A673 (cell line): ENCODE measurements around the gene TTL. TPM values are rescaled to one million over a fixed set of nuclear protein-coding genes. Genes with fewer than 3 reads are reported as not detected.
"Not testable (repeated sequence)": the region's sequence is repeated elsewhere in the genome, so short reads cannot be mapped to it uniquely, and the experiment has no call there.

Experiments used
- BruUV-seq: library from RNA; stranded (reverse); fragments of 400-500 nt; replicated peaks from 2 replicates; lab custom pipeline; 2021; lab: Mats Ljungman, UMichigan
- CTCF ChIA-PET: fragments of 300-600 bp; sonication (Branson Sonifier 250); formaldehyde crosslinking; loops from one replicate; lab custom pipeline; 2022; ENCODE audit warnings: antibody characterized with exemption; lab: Charles Lee
- POLR2A ChIA-PET: fragments of 300-600 bp; sonication (Branson Sonifier 250); formaldehyde crosslinking; loops from one replicate; lab custom pipeline; 2022; ENCODE audit warnings: antibody characterized with exemption; ENCODE audit not compliant: low non-redundant PET; lab: Charles Lee
- DNase-seq: peaks from one replicate; pipeline ENCODE4 v3.0.0-alpha.2; 2015; ENCODE audit warnings: low spot score
- H3K27ac ChIP-seq: fragments of 200-600 bp; sonication (generic); 2 replicates; pipeline ENCODE4 v1.5.1; 2016; ENCODE audit warnings: mixed run types, low read depth, mild to moderate bottlenecking, mixed read lengths, antibody characterized with exemption, low read length; ENCODE audit not compliant: poor library complexity, severe bottlenecking
- H3K27me3 ChIP-seq: fragments of 200-600 bp; sonication (generic); replicated peaks from 2 replicates; pipeline ENCODE4 v1.6.1; 2017; ENCODE audit warnings: mixed run types, low read depth, mild to moderate bottlenecking, mixed read lengths, antibody characterized with exemption, low read length; ENCODE audit not compliant: insufficient read depth, poor library complexity
- H3K36me3 ChIP-seq: fragments of 200-600 bp; sonication (generic); 2 replicates; pipeline ENCODE4 v1.6.1; 2016; ENCODE audit warnings: mixed run types, mild to moderate bottlenecking, mixed read lengths, antibody characterized with exemption, low read length; ENCODE audit not compliant: insufficient read depth, poor library complexity, severe bottlenecking
- H3K4me1 ChIP-seq: fragments of 200-600 bp; sonication (generic); 2 replicates; pipeline ENCODE4 v1.6.1; 2017; ENCODE audit warnings: mixed run types, mild to moderate bottlenecking, mixed read lengths, antibody characterized with exemption, low read length; ENCODE audit not compliant: insufficient read depth, poor library complexity, severe bottlenecking
- H3K4me3 ChIP-seq: fragments of 200-600 bp; sonication (generic); 2 replicates; pipeline ENCODE4 v1.5.1; 2016; ENCODE audit warnings: low read depth, mixed run types, mild to moderate bottlenecking, mixed read lengths, low read length; ENCODE audit not compliant: poor library complexity, severe bottlenecking
- H3K9me3 ChIP-seq: fragments of 200-600 bp; sonication (generic); 2 replicates; pipeline ENCODE4 v1.6.1; 2016; ENCODE audit warnings: mixed run types, low read depth, mild to moderate bottlenecking, mixed read lengths, antibody characterized with exemption, low read length; ENCODE audit not compliant: poor library complexity, severe bottlenecking
- CTCF ChIP-seq: fragments of 300-800, 200-600 bp; sonication (generic); conservative IDR thresholded peaks from 2 replicates; pipeline ENCODE4 v1.5.1; 2017; ENCODE audit warnings: low read depth, mild to moderate bottlenecking, antibody characterized with exemption, low read length, moderate library complexity, mixed read lengths
- EZH2 ChIP-seq: fragments of 200-600 bp; sonication (generic); IDR thresholded peaks from 2 replicates; pipeline ENCODE4 v1.6.1; 2017; ENCODE audit warnings: borderline replicate concordance, low read depth, mild to moderate bottlenecking, mixed read lengths, antibody characterized with exemption, low read length; ENCODE audit not compliant: poor library complexity, severe bottlenecking
- intact Hi-C: fragments of 100-400 bp; cut with micrococcal nuclease; formaldehyde crosslinking; loops from one replicate; pipeline ENCODE4 v1.10.0; 2022; ENCODE audit not compliant: unreplicated experiment
- total RNA-seq: library from RNA; stranded (reverse); gene quantifications from 2 replicates; pipeline ENCODE4 v1.2.3, GENCODE V29; 2021

Gene TTL
- total RNA-seq, 1 experiment from 2014 or later = 146 TPM

- no peak overlapping the region for H3K4me3 ChIP-seq
- BruUV-seq = no TSS peak
- no peak for DNase-seq
- ChIA-PET POLR2A (no interaction called here), CTCF (no interaction called here)
- H3K4me1 ChIP-seq = peaks cover 6% of the 10 kb centered on the region
- no peak overlapping the region for H3K27ac ChIP-seq
- no peaks in the 10 kb centered on the region for H3K27me3 ChIP-seq
- no peaks in the 10 kb centered on the region for H3K9me3 ChIP-seq
- intact Hi-C loops = no loop called here
- peaks cover 26% of the 10 kb centered on the region for H3K36me3 ChIP-seq
- TF ChIP-seq EZH2 (no peak), CTCF (no peak)
Measured at GRCh38 chr2:112534826-112535225, 52.9 kb downstream of the TTL start.

- CTCF ChIA-PET, H3K9me3 ChIP-seq, POLR2A ChIA-PET, H3K4me3 ChIP-seq, H3K4me1 ChIP-seq, BruUV-seq, DNase-seq, intact Hi-C loops, H3K27me3 ChIP-seq, H3K27ac ChIP-seq: not testable (repeated sequence)
- H3K36me3 ChIP-seq = peaks cover 10% of the 10 kb centered on the region
Measured at GRCh38 chr2:112536665-112537064, 54.7 kb downstream of the TTL start.

GRCh38 chr2:112539306-112539705 is 57.4 kb downstream of the TTL start:
- CTCF ChIA-PET = no interaction called here

More at GRCh38 chr2:112539306-112539705, 57.4 kb downstream of the TTL start:
- no peak for DNase-seq
- Histone ChIP-seq H3K4me1 (peaks cover 7% of the 10 kb centered on the region), H3K27me3 (no peaks in the 10 kb centered on the region), H3K9me3 (no peaks in the 10 kb centered on the region), H3K27ac (no peak overlapping the region), H3K4me3 (no peak overlapping the region), H3K36me3 (no peaks in the 10 kb centered on the region)
- POLR2A ChIA-PET = no interaction called here
- TF ChIP-seq EZH2 = no peak
- TF ChIP-seq CTCF = no peak
- intact Hi-C loops = no loop called here
- no TSS peak for BruUV-seq
